Fibroblast of the conjunctiva (primary cell): ENCODE results near the gene DAZAP2.
"Not testable (repeated sequence)": the region's sequence is repeated elsewhere in the genome, so short reads cannot be mapped to it uniquely, and the experiment has no call there.

Experiments used
- DNase-seq: peaks from one replicate; pipeline ENCODE4 v3.0.0-alpha.2; 2010; ENCODE audit warnings: low read depth

The DAZAP2 gene

GRCh38 chr12:51217133-51217967, 21.3 kb upstream of the DAZAP2 start:
- no peak for DNase-seq

- peak; percentile 64 for DNase-seq
Measured at GRCh38 chr12:51217968-51218606, 20.5 kb upstream of the DAZAP2 start, which contains the start of gene POU6F1. Gene POU6F1 (minus strand): TSS chr12:51218062. CDS start chr12:51206836, 11,226 bp downstream.

DNA sequence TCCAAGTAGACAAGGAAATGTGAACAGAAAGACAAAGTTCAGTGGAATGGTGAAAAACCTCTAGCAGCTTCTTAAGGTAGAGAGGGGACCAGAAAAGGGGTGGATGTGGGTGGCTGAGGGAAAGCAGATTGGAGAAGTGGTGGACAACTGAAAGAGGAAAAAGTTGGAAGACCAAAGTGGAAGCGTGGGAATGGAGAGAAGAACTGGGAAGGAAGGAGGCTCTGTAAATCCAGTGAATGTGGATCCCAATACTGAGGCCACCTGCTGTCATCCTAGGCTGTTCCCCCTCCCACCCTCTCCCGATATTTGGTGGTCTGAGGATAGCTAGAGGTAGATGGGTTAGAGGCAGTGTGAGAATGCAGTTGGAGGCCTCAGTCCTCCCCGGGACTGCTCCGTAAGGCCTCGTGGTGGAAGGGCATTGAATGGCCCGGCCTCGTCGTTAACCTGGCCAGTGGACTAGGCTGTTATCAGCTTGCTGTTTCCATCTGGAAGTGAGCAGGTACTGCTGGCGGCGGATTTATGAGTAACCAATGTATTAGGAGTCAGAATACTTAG, 19.9 kb upstream of the DAZAP2 start:
- no peak for DNase-seq

DNA sequence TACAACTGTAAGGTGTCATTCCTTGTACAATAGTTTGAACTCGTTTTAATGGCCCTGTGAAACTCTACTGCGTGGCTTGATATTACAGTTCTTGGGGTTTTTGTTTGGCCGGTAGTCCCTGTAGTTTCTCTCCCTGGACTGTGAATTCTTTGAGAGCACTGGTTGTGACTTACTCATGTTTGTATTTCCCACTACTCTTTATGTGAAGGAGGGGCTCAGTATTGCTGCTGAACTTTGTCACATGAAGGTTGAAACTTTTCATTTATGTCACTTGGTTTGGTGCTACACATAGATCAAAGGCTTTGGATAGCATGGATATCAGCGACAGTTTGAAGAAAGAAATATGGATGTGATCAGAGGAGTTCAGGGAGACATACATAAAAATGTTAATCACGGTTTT, 19.3 kb upstream of the DAZAP2 start:
- DNase-seq, result no peak

- not testable (repeated sequence) for DNase-seq
Measured at GRCh38 chr12:51219857-51220256, 18.8 kb upstream of the DAZAP2 start.

- DNase-seq, result no peak
Measured at GRCh38 chr12:51222461-51222860, 16.2 kb upstream of the DAZAP2 start.

- no peak for DNase-seq
Measured at GRCh38 chr12:51224625-51225024, 14.0 kb upstream of the DAZAP2 start.

DNA sequence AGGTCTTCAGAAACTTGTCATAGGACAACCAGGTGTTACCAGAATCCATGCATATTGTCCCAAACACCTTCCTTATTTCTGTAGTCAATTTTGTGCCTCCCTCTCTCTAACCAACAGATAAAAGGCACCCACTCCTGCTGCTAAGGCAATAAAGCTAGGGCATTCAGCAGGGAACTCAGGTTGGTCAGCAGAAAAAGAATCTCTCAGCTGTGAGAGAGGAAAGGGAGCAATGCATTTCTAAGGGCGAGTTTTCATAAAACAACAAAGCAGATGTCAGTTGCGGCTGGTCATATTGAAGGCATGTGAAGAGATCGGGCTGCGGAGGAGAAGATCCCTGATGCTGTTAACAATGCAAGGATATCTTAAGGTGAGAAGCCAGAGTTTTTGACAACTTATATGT, 13.4 kb upstream of the DAZAP2 start:
- no peak for DNase-seq

GRCh38 chr12:51225771-51226170, 12.9 kb upstream of the DAZAP2 start:
- no peak for DNase-seq

DNA sequence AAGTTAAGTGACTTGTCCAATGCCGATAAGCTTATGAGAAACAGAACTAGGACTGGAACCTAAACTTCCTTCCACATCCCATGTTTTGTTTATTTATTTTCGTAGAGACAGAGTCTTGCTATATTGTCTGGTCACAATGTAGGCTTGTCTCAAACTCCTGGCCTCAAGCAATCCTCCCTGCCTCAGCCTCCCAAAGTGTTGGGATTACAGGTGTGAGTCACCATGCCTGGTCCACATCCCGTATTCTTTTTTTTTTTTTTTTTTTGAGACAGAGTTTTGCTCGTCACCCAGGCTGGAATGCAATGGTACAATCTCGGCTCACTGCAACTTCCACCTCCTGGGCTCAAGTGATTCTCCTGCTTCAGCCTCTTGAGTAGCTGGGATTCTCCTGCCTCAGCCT, 11.5 kb upstream of the DAZAP2 start:
- DNase-seq, result not testable (repeated sequence)

DNA sequence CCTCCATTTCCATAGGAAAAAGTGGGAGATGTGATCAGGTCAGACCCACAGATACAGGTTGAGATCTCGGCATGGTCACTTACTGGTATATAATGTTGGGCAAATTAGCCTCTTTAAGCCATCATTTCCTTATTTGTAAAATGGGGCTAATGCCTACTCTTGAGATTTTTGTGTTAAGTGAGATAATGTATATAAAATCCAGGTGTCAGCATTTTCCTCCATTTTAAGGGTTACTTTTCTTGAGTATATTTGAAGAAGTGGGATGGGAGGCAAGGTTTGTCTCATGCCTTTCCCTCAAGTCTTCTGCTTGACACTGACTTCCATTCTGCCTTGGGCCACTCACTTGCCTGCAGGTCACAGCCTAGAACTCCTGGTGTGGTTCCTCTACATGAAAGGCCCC, 10.7 kb upstream of the DAZAP2 start:
- no peak for DNase-seq

GRCh38 chr12:51229116-51229809, 9.4 kb upstream of the DAZAP2 start:
- DNase-seq, result no peak

DNA sequence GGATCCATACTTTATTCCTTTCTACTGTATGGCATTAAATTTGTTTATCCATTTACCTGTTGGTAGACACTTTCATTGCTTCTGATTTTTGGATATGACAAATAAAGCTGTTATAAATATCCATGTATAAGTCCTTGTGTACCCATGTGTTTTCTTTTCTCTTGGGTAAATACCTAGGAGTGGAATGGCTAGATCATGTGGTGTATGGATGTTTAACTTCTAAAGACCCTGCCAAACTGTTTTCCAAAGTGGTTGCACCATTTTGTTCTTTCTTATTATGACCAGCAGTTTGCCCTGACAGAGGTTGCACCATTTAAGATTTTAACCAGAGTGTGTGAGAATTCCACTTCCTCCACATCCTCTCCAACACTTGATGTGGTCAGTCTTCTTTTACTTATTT, 6.0 kb upstream of the DAZAP2 start:
- no peak for DNase-seq

- DNase-seq, result no peak
Measured at GRCh38 chr12:51234530-51234929, 4.1 kb upstream of the DAZAP2 start.

GRCh38 chr12:51238037-51238509, 553 bp upstream of the DAZAP2 start:
- DNase-seq, result no peak

GRCh38 chr12:51240971-51241370, 2.3 kb downstream of the DAZAP2 start:
- DNase-seq, result no peak

GRCh38 chr12:51242120-51242519, 3.5 kb downstream of the DAZAP2 start:
- no peak for DNase-seq

- DNase-seq, result no peak
Measured at GRCh38 chr12:51242876-51243275, 4.2 kb downstream of the DAZAP2 start.

GRCh38 chr12:51244269-51244668, 5.6 kb downstream of the DAZAP2 start:
- DNase-seq, result no peak

DNA sequence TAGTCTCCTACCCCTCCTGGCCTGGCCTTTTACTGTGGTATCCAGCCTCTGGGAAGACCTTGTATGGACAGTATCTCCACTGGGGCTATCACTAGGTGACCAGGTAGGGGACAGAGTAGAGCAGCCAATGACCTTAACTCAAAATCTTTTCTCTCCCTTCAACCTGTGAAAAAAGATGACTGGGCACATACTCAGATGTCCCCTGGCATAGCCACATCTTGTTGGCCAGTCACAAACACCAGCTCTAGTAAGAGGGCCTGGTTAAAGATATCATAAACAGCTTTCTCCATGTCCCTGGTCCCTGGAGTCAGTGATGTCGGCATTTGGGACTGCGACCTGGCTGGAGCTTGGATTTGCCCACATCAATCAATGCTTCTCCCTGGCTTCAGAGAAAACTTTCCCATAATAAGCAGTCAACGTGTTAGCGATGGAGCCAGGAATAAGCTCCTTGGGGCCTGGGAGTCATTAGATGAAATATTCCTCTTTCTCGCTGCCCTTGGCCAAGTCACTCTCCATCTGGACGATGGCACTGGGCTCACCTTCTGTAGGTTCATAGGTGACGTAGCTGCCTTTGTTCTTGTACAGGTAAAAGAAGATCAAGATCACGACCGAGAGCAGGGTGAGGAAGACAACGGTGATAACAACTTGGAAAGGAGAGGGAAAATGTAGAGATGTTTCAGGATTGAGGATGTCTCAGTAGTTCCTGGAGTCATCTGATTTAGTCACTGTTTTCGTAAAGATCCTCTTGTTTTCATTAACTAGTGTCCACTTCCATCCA, 7.0 kb downstream of the DAZAP2 start:
- no peak for DNase-seq

DNA sequence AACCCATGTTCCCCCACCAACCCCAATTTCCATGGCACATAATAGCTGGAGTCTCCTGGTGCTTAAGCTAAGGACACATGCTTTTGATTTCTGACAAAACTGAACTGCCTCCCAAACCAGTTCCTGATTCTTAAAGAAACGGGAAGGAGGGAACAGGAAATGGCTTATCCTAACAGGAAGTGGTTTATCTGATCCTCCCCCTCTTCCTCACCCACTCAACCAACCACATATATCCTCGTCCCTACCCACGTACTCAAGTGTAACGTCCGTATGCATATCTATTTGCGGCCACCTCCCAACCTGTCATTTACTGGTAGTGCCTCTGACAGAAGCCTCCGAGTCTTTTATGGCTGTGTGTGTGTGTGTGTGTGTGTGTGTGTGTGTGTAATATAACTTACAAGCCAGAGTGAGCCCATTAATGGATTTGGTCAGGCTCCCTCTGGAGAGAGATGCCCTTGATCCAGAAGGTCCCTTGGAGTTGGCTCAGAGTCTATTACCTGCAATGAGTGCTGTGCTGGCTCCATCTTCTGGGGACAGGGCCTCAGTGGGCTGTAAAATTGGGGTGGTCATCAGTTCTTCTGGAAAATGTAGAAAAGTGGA, 7.7 kb downstream of the DAZAP2 start:
- DNase-seq, result no peak
